ENCODE data around the gene ARID5A. TPM values are rescaled to one million over a fixed set of nuclear protein-coding genes. Genes with fewer than 3 reads are reported as not detected.

Gene ARID5A
- total and polyA plus RNA-seq, 2 of the 13 experiments (the other 11 are each of a cell fraction or from before 2014, with no cell fraction given) = 6.0 to 9.5 TPM

- TF ChIP-seq THAP9 (CRISPR knock-in tag; IDR thresholded peaks at IDR 0.05; ENCODE audit: borderline replicate concordance) (peak; percentile 39; the same call in 1 of the 2 replicates), CAMTA2 (CRISPR knock-in tag; IDR thresholded peaks at IDR 0.05; ENCODE audit: borderline replicate concordance) (no peak), AHR (CRISPR knock-in tag; IDR thresholded peaks at IDR 0.05) (no peak), ZNF251 (CRISPR knock-in tag; IDR thresholded peaks at IDR 0.05) (no peak), SRSF4 (IDR thresholded peaks at IDR 0.05; ENCODE audit: low read depth, low read length, poor library complexity, severe bottlenecking) (no peak), REXO4 (CRISPR knock-in tag; IDR thresholded peaks at IDR 0.05; ENCODE audit: borderline replicate concordance) (no peak), JARID2 (CRISPR knock-in tag; IDR thresholded peaks at IDR 0.05; ENCODE audit: insufficient replicate concordance) (no peak), KMT2A (CRISPR knock-in tag; IDR thresholded peaks at IDR 0.05) (peak; percentile 70), KLF6 (CRISPR knock-in tag; IDR thresholded peaks at IDR 0.05) (no peak), HBP1 (CRISPR knock-in tag; IDR thresholded peaks at IDR 0.05; ENCODE audit: low read depth) (no peak), CBX5 (CRISPR knock-in tag; IDR thresholded peaks at IDR 0.05; ENCODE audit: borderline replicate concordance) (peak; percentile 14; the same call in 1 of the 2 replicates), SKI (IDR thresholded peaks at IDR 0.05; ENCODE audit: partially characterized antibody) (no peak), ZNF136 (CRISPR knock-in tag; IDR thresholded peaks at IDR 0.05; ENCODE audit: low read depth) (no peak), ZNF432 (CRISPR knock-in tag; IDR thresholded peaks at IDR 0.05; ENCODE audit: borderline replicate concordance) (no peak), ZBTB4 (CRISPR knock-in tag; IDR thresholded peaks at IDR 0.05; ENCODE audit: borderline replicate concordance) (peak; percentile 29; the same call in 1 of the 2 replicates), PHF21A (CRISPR knock-in tag; IDR thresholded peaks at IDR 0.05) (no peak), ZNF577 (CRISPR knock-in tag; IDR thresholded peaks at IDR 0.05; ENCODE audit: borderline replicate concordance, low read depth) (no peak), MATR3 (CRISPR knock-in tag; IDR thresholded peaks at IDR 0.05) (no peak), HNRNPH1 (optimal IDR thresholded peaks at IDR 0.05; ENCODE audit: low read depth, low read length) (no peak), NFE2L2 (IDR thresholded peaks at IDR 0.05; ENCODE audit: low read length) (no peak), NFKB2 (CRISPR knock-in tag; IDR thresholded peaks at IDR 0.05; ENCODE audit: borderline replicate concordance) (peak; percentile 63; the same call in 1 of the 2 replicates), ZKSCAN1 (IDR thresholded peaks at IDR 0.05; ENCODE audit: low read length) (no peak), ETV5 (CRISPR knock-in tag; IDR thresholded peaks at IDR 0.05; ENCODE audit: borderline replicate concordance) (no peak)
Observed at GRCh38 chr2:96538487-96539214, 2.1 kb downstream of the ARID5A start (continued).
